ENCODE measurements around the gene ABTB2.

The ABTB2 gene

DNA sequence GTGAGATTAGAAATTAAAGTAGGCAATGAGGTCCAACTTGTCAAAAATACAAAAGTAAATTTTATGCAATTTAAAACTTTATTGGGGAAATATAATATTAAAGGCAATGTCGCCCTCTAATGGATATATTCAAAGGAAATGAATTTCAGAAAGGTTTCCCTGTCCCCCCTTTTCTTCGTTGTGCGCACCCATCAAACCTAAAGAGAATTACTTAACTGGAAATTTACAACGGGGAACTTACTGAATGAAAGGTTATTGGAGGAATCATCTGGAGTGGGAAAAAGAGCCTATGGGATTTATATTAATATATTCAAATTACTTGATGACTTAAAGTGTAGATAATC, 1.7 kb upstream of the ABTB2 start:
- DNase-seq = no peak

DNA sequence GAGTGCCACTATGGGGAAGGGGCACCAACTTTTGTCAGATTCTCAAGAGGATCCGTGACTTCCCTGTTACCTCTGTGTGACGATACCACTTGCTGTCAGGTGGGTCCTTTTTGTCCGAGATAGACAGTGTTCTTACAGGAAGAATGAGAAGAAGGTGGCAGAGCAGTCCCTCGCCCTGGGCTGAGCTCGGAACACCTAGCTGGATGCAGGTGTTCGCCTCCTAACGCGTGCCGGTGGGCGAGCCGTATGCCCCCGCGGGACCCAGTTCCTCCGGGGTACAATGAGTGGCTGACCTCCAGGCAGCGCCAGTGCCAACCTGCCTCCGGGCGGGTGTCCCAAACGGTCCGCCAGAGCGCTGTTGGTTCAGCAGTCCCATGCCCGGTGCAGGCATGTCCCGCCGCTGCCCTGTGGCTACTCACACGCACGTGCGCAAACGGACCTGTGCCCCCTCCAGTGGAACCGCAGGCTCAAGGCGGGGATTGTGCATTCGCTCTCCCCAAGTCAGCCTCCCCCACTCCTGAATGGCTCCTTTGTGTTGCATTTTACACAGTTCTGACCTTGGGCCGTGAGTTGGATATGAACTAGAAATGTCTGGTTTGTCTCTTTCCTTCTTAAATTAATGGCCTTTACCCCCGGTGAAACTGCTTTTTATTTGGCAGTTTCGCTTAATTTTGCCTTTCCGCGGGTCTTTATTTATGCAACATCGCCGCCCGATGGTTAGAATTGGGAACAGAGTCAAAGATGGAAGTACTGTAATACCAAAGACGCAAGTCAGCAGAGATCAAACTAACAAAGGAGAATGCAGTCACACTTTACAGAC, 1.1 kb upstream of the ABTB2 start:
- DNase-seq = peak; percentile 77

DNA sequence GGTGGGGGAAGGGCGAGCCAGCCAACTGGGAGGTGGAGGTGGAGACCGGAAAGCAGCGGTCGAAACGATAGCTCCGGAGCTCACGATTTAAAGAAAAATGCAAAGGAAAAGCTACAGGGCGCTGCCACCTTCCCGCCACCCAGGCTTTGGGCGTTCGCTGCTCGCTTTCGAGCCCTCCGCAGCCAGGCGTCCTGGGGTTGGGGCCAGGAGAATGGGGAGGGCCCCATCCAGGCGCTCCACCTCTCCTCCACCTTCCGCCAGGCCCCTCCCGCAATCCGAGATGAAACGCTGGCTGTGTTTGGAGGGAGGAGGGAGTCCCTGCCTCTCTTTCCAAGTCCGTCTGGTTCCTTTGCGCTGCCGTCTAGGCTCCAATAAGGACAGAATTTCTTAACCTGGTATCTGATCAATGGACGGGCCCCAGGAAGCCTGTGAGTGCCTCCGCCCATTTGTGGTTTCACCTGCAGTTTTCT, 483 bp upstream of the ABTB2 start:
- no peak for DNase-seq

DNA sequence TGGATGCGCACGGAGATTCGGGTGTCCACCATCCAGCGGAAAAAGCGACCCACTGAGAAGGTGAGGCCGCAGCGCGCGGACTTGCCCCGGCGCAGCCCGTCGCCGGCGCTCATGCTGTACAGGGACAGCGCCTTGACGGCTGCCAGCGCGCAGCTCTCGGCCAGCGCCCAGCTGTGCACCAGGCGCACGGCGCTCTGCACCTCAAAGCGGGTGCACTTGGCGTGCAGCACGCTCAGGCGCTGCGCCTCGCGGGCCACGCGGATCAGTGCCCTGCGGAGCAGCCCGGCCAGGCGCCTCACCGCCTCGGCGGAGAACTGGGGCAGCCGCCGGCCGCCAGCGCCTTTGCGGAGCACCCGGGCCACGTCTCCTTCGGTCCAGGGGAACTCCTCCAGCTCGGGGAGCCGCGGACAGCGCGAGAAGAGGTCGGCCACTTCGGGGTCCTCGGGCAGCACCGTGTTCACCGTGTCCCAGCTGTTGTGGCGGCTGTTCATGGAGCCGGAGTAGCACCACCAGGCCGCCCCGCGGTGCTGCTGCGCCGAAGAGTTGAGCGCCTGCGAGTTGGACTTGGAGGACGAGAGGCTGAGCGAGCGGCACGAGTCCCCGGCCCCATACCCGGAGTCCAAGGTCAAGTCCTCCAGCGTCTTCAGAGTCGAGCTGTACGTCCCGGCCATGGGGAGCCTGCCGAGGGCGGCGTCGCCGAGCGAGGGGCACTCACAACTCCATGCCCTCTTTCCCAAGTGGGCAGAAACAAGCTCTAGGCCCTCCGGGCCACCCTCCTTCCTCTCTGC, 703 bp downstream of the ABTB2 start:
- peak; percentile 59 for DNase-seq

DNA sequence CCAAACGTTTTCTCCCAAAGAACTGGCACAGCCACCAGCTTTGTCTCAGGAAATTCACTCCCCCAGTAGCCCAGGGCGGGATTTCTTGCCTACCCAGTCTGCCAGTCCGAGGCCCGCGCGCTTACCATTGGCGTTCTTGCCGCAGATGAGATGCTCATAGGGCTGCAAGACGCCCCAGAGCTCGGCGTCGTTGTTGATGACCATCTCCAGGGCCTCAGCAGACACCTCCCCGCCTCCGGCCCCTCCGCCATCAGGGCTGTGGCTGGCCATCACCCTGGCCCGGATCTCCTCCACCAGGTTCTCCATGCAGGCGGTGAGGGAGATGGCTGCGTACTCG, 1.3 kb downstream of the ABTB2 start:
- DNase-seq = peak; percentile 6

DNA sequence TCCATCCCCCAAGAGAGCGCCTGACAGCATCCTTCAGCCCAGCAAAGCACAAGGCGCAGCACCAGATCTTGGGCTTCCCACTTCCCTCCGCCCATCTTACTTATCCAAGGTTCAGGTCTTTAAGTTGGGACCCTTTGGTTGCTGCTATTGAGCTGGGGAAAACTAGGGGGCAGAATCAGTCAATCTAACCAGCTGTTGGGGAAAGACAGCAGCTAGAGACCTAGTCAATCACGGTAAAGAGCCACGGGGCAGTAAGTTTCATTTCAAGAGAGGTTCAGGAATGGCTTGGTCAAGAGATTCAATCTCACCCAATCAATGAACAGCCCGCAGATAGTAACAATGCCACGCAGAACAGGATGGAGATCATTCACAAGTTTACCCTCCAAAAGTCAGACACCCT, 1.7 kb downstream of the ABTB2 start:
- no peak for DNase-seq

DNA sequence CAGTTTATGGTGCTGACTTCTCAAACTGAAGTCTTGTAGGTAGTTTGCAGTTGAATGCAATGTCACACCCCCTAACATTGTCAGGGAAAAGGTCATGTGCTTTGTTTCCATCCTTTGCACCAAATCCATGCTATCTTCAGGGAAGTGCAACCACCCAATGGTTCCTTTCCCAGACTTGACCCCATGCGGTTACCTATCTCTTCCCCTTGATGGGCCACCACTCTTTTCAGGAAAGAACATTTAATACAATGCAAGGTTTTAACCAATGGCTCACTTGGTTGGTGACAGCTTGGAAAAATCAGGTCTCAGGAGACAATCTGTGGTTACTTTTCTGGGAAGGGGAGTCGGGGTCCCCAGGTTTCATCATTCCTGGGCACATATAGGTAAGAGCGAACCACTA, 2.1 kb downstream of the ABTB2 start:
- no peak for DNase-seq

DNA sequence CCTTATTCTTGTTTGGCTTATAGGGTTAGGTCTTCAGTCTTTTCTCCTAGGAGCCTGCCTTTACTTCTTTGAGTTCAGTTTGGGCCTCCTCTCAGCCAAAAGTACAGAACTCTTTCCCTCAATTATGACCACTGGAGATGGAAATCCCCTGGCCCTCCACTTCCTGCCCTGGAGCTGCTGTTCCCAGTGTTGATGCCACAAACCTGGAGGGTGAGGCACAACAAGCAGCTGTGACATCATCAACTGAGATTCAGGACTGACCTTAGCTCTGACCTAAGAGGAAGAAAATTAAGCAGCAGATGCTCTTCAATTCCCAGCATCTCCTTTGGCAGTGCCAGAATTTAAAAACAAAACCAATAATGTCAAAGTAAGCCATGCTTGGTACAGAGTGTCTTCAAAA, 3.0 kb downstream of the ABTB2 start:
- DNase-seq = no peak

DNA sequence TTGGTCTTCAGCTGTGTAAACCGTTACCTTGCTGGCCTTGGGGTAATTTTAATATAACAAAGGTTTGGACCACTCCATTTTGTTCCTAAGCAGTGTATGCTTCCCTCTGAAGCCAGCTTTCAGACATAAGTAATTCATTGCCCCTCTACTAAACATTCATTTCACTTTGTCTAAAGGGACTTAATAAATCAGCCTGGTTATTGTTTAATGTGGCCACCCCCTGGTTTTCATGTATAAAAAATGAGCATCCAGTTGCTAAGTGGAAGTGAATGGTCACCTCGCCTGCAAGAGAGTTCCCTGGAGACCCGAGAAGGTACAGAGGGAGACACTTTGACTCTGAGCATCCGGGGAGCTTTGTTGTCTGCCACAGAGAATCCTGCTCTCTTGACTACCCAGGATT, 3.9 kb downstream of the ABTB2 start:
- no peak for DNase-seq

DNA sequence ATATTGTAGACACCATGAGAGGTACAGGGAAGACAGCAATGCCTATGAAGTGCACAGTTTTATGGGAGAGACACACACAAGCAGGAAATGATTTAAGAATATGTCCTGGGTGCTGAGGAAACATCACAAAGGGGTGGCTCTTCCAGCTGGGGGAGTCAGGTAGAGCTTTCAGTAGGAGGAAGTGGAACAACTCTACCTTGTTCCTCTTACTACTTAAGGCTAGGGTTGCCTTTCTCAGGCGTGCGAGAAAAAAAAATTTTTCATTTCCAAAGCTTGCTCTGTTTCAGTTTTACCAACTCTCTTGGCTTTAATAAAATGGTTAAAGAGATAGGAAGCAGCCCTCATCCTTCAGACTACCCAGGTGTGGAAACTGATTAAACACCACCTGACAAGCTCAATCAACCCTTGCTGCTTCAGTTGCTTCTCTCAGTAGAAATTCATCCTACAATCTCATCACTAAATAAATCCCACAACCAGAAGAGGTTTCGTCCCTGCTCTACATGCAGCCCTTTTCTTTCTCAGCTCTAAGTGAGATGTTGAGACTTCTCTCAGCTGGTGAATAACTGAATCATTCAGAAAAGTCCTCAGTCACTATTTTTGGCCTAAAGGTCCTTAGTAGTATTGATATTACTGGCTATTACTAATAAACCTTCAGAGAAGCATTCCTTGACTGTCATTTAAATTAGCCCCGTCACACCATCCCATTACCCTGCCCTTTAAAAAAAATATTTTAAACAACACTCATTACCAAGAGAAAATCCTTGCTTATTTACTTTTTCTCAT, 5.9 kb downstream of the ABTB2 start:
- DNase-seq = no peak

DNA sequence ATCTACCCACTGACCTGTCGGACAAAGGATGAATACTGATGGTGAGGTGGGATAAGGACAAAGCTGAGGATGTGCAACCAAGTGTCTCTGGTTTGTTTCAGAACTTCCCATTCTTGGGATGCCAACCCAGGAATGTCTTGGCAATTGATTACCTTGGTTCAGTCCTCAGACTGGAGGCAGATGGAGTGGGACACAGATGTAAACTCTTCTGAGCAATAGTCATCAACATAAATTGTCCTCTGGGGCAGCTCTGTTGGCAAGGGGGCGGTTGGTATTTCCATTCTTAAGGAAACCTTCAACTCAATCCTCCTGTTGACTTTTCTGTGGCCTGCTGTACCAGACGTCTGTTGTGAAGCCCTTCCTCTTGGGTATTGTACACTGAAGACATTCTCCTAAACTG, 6.8 kb downstream of the ABTB2 start:
- no peak for DNase-seq

DNA sequence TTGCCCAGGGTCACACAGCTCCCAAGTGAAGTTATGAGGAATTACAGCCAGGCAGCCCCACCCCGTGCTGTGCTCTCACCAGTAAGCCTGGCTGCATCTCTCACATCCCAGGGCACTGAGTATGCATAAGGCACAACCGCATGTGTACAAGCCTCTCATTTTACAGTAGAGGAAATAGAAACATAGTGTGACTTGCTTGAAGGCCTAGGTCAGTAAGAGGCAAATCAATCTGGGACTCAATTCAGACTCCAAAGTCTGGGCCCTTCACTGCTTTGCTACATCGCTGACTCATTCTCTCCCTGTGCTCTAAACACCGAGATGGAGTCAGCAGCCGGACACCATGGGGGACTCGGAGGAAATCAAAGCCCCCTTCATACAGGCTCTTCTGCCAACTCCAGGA, 7.9 kb downstream of the ABTB2 start:
- no peak for DNase-seq

DNA sequence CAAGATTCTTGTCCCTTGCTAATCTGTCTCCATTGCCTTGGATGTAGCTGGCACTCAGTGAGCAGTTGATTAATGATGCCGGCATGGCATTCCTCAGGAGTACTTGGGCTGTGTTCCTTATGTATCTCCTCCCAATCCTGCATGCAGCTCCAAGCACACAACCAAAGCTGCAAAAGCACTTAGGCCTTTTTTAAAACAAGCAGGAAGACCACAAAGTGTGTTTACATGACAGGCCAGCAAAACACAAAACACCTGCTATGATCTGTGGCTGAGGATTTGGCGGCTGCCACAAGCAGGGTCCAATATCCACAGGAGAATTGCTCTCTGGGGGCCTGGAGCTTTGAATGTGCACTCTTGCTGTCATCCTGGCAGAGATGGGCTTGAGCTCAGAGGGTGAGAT, 8.9 kb downstream of the ABTB2 start:
- no peak for DNase-seq

DNA sequence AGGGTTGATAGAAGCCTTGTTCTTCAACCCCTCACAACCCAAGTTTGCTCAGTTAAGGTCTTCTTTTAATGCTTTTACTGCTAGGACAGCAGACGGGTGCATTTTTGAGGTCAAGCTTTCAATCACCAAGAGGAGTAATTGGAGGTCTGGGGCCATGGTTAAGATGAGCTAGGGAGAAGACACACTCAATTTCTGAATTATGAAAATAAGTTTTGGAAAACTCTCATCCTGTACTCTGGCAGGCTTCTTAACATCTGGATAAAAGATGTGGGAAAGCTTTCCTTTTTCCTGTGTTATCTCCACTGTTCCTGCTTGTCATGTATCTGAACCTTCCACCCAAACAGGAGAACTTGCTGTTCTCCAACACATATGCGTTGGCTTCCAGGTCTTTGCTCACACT, 9.7 kb downstream of the ABTB2 start:
- no peak for DNase-seq

DNA sequence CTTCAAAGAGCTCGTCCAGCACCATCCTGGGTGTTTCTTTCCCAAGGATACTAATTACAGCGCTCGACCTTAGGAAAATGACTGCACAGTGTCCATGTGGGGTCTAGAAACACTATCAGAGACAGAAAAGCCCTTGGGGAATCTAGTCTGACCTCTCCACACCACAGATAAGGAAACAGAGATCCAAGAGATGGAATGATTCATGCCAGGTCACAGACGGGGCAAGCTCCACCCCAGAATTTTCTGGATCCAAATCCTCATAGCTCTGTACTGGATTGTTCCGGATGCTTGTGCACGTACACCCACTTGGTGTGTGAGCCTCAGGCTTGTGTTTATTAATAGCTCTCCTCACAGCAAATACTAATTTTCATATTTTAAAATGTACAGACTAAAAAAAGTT, 11.3 kb downstream of the ABTB2 start:
- DNase-seq = no peak

DNA sequence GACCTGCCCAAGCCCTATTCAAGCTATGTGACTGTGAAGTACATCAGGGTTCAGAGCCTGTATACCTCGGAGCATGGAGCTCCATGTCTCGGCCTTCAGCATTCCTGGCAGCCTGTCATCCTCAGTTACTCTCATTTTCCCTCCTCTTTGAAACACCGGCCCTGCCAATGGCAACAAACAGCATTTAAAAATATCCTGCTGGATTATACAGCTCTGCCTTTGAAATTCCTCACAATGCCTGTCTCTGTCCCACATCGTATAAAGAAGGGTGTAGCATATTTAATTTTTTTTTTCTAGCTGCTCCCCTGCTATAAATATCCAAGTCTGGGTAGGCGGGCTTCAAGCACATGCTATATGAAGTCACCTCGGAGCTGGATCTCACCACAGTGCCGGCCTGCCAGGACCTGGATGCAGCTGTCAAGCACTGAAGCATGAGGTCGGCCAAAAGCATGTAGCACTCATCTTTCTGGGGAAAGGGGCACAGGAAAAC, 11.8 kb downstream of the ABTB2 start:
- DNase-seq = no peak

DNA sequence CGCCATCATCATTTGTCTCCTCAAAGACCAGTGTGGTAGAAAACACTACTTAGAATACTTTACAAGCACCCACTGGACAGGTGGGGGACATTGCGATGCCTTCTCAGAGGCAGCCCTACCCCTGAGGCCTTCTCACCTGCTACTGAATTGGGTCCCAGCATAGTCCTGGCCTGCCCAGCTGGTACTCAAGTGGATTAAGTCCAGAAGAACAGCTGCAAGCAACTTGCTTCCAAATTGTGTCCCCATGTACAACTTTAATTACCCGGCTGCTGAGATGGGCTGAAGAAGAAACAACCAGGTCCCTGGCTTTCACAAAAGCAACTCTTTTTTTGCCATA, 12.3 kb downstream of the ABTB2 start:
- DNase-seq = no peak

DNA sequence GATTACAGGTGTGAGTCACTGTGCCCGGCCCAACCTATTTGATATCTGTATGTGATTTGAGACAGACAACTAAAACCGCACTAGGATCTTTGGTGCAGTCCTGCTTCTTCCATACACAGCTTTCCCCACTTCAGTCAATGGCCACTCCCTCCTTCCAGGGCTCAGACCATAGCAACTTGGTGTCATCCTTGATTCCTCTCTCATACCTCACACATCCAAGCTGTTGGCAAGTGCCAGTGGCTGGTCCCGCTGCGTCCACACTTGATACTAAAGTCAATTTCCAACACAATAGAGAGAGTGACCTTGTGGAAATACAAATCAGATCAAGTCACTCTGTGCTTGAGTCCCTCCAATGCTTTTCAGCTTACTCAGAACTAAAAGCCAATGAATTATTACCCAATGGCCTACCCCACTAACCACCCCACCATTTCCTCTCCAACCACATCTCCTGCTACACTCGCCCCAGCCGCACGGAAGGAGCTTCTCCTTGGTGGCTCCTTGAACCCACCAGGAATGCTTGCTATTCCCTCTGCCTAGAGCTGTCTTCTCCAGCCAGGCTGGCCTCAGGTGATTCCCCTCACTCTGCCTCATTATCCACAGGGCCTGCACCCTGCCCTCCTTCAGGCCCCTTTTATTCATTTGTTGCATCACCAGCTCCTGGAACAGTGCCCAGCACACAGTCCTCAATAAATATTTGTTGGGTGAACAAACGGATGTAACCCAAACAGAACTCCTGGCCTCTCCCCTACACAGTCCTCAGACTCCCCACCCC, 12.9 kb downstream of the ABTB2 start:
- DNase-seq = no peak

DNA sequence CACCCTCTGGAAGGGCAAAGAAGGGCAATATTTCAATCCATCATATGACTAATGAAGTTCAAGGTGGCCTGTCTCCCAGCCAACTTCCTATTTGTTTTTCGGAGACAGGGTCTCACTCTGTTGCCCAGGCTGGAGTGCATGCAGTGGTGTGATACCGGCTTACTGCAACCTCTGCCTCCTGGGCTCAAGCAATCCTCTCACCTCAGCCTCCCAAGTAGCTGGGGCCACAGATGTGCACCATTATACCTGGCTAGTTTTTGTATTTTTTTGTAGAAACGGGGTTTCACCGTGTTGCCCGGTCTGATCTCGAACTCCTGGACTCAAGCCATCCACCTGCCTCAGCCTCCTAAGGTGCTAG, 13.4 kb downstream of the ABTB2 start:
- no peak for DNase-seq

DNA sequence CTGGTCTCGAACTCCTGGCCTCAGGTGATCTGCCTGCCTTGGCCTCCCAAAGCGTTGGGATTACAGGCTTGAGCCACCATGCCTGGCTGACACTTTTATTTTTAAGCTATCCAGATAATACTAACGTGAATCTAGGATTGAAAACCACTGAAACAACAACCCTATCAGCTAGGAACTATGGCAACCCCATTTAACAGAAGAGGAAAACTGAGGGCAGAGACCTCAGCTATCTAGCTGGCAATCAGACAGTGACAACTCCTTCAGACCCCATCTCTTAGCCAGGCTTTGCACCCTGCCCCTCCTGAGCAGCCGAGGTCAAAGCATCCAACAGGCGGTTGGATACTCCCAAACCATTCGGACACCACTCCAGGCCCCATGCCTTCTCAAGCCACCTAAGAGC, 14.1 kb downstream of the ABTB2 start:
- DNase-seq = no peak

DNA sequence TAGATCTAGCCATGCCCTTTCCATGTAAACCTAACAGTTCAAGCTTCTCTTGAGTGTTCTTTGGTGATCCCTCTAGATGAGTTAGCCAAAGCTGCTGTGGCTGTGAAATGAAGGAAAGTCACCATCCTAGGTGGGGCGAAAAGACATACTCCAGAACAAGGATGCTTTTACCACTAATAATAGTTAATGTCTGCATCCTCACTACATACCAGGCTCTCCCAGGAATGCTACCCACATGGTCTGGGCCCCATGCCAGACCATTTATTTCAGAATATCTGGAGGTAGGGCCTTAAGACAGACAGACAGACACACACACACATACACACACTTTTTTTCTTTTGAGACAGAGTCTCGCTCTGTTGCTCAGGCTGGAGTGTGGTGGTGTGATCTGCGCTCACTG, 14.7 kb downstream of the ABTB2 start:
- no peak for DNase-seq

DNA sequence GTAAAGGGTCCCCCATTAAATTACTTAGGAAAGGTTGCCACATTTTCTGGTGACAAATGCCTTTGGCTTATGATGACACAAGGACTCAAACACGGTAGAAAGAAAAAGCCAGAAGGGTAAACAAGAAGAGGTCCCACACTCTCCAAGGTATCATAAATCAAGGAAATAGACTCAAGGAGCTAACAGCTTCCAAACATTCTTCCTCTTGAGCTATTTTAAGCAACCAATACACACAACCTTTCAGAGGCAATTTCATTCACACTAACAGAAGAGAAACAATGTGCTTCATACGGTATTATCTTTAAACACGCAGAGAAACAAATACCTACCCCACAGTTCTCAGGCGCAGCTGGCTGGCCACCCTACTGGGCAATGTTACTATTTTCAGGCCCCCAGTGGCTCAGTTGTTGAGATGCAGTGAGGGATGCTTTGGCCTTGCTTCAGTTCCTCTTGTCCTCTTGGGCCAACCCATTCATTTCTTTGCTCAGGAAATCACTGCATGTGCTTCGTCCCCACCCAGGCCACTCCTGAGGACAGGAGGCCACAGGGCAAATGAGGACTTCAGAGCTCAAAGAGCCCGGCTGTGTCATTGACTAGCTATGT, 15.8 kb downstream of the ABTB2 start:
- no peak for DNase-seq

DNA sequence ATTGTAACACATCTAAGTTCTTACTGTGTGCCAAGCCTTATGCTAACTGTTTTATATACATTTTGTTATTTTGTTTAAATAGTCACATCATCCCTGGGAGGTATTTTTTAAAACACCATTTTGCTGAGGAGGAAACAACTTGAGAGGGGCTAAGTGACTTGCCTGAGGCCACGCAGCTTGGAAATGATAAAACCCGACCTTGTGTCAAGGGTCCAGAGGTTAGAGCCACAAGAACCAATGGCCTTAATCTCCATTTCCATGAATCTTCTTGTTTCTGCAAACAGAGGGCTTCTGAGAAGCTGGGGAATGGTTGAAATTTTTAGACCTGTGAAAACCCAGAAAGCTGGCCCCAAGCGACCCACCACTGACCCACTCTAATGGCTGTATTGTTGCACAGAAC, 16.7 kb downstream of the ABTB2 start:
- DNase-seq = no peak

All from activated naive CD4-positive, alpha-beta T cell treated with Interleukin-2 at 50 U/mL for 16 hours (primary cell).